Measurements from ENCODE around the gene FOXJ3. TPM values are rescaled to one million over a fixed set of nuclear protein-coding genes. Genes with fewer than 3 reads are reported as not detected.

Gene FOXJ3
- total and polyA plus RNA-seq, 4 donors: 5.3 to 16.8 (median 12.4) TPM

- 99% methylated on average over 1 of the region's 1 CpG for WGBS
- H3K4me1 ChIP-seq (ENCODE audit: control insufficient read depth in 4 of 4, insufficient read depth in 4 of 4, low read length in 3 of 4): peaks cover 0 to 4% (median 0%) of the 10 kb centered on the region in 4 donors
- H3K9me3 ChIP-seq (ENCODE audit: control insufficient read depth in 4 of 4, low read length in 3 of 4): peaks cover 0 to 6% (median 2%) of the 10 kb centered on the region in 4 donors
- no peak for DNase-seq (ENCODE audit: low spot score)
- no peak for TF ChIP-seq JUND (IDR thresholded peaks at IDR 0.05)
- TF ChIP-seq, protein P1, sequence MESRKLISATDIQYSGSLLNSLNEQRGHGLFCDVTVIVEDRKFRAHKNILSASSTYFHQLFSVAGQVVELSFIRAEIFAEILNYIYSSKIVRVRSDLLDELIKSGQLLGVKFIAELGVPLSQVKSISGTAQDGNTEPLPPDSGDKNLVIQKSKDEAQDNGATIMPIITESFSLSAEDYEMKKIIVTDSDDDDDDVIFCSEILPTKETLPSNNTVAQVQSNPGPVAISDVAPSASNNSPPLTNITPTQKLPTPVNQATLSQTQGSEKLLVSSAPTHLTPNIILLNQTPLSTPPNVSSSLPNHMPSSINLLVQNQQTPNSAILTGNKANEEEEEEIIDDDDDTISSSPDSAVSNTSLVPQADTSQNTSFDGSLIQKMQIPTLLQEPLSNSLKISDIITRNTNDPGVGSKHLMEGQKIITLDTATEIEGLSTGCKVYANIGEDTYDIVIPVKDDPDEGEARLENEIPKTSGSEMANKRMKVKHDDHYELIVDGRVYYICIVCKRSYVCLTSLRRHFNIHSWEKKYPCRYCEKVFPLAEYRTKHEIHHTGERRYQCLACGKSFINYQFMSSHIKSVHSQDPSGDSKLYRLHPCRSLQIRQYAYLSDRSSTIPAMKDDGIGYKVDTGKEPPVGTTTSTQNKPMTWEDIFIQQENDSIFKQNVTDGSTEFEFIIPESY (IDR thresholded peaks at IDR 0.05): no peak
- no peak for TF ChIP-seq MAX (IDR thresholded peaks at IDR 0.05)
- TF ChIP-seq FOXA1 (IDR thresholded peaks at IDR 0.05): no peak
- no peak for TF ChIP-seq EGR1 (IDR thresholded peaks at IDR 0.05; ENCODE audit: low read depth in 2 of 2)
- TF ChIP-seq YY1 (IDR thresholded peaks at IDR 0.05): no peak
- no peak for TF ChIP-seq SP1 (IDR thresholded peaks at IDR 0.05)
- no peak for TF ChIP-seq HNF4G (IDR thresholded peaks at IDR 0.05)
- TF ChIP-seq FOXA2 (IDR thresholded peaks at IDR 0.05): no peak
- TF ChIP-seq GABPA (IDR thresholded peaks at IDR 0.05 in 1 of 2, conservative IDR thresholded peaks at IDR 0.05 in 1 of 2): no peak
- no peak for TF ChIP-seq NR2F2 (IDR thresholded peaks at IDR 0.05)
- no peak for TF ChIP-seq ATF3 (IDR thresholded peaks at IDR 0.05)
- TF ChIP-seq, protein P2, sequence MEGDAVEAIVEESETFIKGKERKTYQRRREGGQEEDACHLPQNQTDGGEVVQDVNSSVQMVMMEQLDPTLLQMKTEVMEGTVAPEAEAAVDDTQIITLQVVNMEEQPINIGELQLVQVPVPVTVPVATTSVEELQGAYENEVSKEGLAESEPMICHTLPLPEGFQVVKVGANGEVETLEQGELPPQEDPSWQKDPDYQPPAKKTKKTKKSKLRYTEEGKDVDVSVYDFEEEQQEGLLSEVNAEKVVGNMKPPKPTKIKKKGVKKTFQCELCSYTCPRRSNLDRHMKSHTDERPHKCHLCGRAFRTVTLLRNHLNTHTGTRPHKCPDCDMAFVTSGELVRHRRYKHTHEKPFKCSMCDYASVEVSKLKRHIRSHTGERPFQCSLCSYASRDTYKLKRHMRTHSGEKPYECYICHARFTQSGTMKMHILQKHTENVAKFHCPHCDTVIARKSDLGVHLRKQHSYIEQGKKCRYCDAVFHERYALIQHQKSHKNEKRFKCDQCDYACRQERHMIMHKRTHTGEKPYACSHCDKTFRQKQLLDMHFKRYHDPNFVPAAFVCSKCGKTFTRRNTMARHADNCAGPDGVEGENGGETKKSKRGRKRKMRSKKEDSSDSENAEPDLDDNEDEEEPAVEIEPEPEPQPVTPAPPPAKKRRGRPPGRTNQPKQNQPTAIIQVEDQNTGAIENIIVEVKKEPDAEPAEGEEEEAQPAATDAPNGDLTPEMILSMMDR (IDR thresholded peaks at IDR 0.05; ENCODE audit: low read depth, low read length, missing input control): no peak
- TF ChIP-seq RXRA (IDR thresholded peaks at IDR 0.05): no peak
- TF ChIP-seq RAD21 (IDR thresholded peaks at IDR 0.05): no peak
- TF ChIP-seq HNF4A (conservative IDR thresholded peaks at IDR 0.05): no peak
- no peak for TF ChIP-seq TAF1 (conservative IDR thresholded peaks at IDR 0.05)
- H3K36me3 ChIP-seq (ENCODE audit: control insufficient read depth in 4 of 4, insufficient read depth in 3 of 4, low read depth in 1 of 4, low read length in 3 of 4): peaks cover 0 to 2% (median 0%) of the 10 kb centered on the region in 4 donors
- no peak overlapping the region for H3K9ac ChIP-seq (ENCODE audit: low read depth in 1 of 2, low read length in 2 of 2)
- no peak overlapping the region for H3K27ac ChIP-seq (ENCODE audit: low read depth in 1 of 2, low read length in 2 of 2)
- no peaks in the 10 kb centered on the region for H3K27me3 ChIP-seq (ENCODE audit: control insufficient read depth in 4 of 4, insufficient read depth in 4 of 4, low read length in 3 of 4)
- no peak overlapping the region for H3K4me3 ChIP-seq (ENCODE audit: low read depth in 1 of 3, low read length in 3 of 3)
These were observed 95.5 kb downstream of the FOXJ3 start for GRCh38 chr1:42239555-42239954.

- Histone ChIP-seq H3K36me3 (ENCODE audit: control insufficient read depth in 4 of 4, insufficient read depth in 3 of 4, low read depth in 1 of 4, low read length in 3 of 4) (peaks cover 0 to 2% (median 0%) of the 10 kb centered on the region in 4 donors), H3K9me3 (ENCODE audit: control insufficient read depth in 4 of 4, low read length in 3 of 4) (peaks cover 0 to 6% (median 2%) of the 10 kb centered on the region in 4 donors), H3K4me1 (ENCODE audit: control insufficient read depth in 4 of 4, insufficient read depth in 4 of 4, low read length in 3 of 4) (peaks cover 0 to 4% (median 0%) of the 10 kb centered on the region in 4 donors), H3K27me3 (ENCODE audit: control insufficient read depth in 4 of 4, insufficient read depth in 4 of 4, low read length in 3 of 4) (no peaks in the 10 kb centered on the region), H3K9ac (ENCODE audit: low read depth in 1 of 2, low read length in 2 of 2) (no peak overlapping the region), H3K27ac (ENCODE audit: low read depth in 1 of 2, low read length in 2 of 2) (no peak overlapping the region), H3K4me3 (ENCODE audit: low read depth in 1 of 3, low read length in 3 of 3) (no peak overlapping the region)
- no peak for DNase-seq (ENCODE audit: low spot score)
- TF ChIP-seq FOXA2 (IDR thresholded peaks at IDR 0.05): no peak
- no peak for TF ChIP-seq YY1 (IDR thresholded peaks at IDR 0.05)
- no peak for TF ChIP-seq FOXA1 (IDR thresholded peaks at IDR 0.05)
- TF ChIP-seq TAF1 (conservative IDR thresholded peaks at IDR 0.05): no peak
- no peak for TF ChIP-seq RXRA (IDR thresholded peaks at IDR 0.05)
- no peak for TF ChIP-seq JUND (IDR thresholded peaks at IDR 0.05)
- TF ChIP-seq HNF4G (IDR thresholded peaks at IDR 0.05): no peak
- no peak for TF ChIP-seq EGR1 (IDR thresholded peaks at IDR 0.05; ENCODE audit: low read depth in 2 of 2)
- TF ChIP-seq, protein P1 (IDR thresholded peaks at IDR 0.05): no peak
- no peak for TF ChIP-seq GABPA (IDR thresholded peaks at IDR 0.05 in 1 of 2, conservative IDR thresholded peaks at IDR 0.05 in 1 of 2)
- no peak for TF ChIP-seq SP1 (IDR thresholded peaks at IDR 0.05)
- TF ChIP-seq, protein P3, sequence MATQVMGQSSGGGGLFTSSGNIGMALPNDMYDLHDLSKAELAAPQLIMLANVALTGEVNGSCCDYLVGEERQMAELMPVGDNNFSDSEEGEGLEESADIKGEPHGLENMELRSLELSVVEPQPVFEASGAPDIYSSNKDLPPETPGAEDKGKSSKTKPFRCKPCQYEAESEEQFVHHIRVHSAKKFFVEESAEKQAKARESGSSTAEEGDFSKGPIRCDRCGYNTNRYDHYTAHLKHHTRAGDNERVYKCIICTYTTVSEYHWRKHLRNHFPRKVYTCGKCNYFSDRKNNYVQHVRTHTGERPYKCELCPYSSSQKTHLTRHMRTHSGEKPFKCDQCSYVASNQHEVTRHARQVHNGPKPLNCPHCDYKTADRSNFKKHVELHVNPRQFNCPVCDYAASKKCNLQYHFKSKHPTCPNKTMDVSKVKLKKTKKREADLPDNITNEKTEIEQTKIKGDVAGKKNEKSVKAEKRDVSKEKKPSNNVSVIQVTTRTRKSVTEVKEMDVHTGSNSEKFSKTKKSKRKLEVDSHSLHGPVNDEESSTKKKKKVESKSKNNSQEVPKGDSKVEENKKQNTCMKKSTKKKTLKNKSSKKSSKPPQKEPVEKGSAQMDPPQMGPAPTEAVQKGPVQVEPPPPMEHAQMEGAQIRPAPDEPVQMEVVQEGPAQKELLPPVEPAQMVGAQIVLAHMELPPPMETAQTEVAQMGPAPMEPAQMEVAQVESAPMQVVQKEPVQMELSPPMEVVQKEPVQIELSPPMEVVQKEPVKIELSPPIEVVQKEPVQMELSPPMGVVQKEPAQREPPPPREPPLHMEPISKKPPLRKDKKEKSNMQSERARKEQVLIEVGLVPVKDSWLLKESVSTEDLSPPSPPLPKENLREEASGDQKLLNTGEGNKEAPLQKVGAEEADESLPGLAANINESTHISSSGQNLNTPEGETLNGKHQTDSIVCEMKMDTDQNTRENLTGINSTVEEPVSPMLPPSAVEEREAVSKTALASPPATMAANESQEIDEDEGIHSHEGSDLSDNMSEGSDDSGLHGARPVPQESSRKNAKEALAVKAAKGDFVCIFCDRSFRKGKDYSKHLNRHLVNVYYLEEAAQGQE (IDR thresholded peaks at IDR 0.05): no peak
- no peak for TF ChIP-seq HNF4A (conservative IDR thresholded peaks at IDR 0.05)
- TF ChIP-seq NR2F2 (IDR thresholded peaks at IDR 0.05): no peak
- no peak for TF ChIP-seq MAX (IDR thresholded peaks at IDR 0.05)
- TF ChIP-seq, protein P2 (IDR thresholded peaks at IDR 0.05; ENCODE audit: low read depth, low read length, missing input control): no peak
- no peak for TF ChIP-seq RAD21 (IDR thresholded peaks at IDR 0.05)
- 0% methylated on average over 1 of the region's 1 CpG for WGBS
These were observed 96.0 kb downstream of the FOXJ3 start for GRCh38 chr1:42239041-42239440.
